ENCODE results near the gene CTNNBIP1. TPM values are rescaled to one million over a fixed set of nuclear protein-coding genes. Genes with fewer than 3 reads are reported as not detected.

Gene CTNNBIP1
- total RNA-seq, 1 experiment from 2014 or later: 37.1 TPM

GRCh38 chr1:9853249-9853595 lies 56.8 kb downstream of the CTNNBIP1 start:
- no peak for DNase-seq (ENCODE audit: low read depth)

GRCh38 chr1:9852410-9853248 lies 57.4 kb downstream of the CTNNBIP1 start:
- DNase-seq (ENCODE audit: low read depth): peak; percentile 58

GRCh38 chr1:9852004-9852403 lies 58.1 kb downstream of the CTNNBIP1 start:
- no peak for DNase-seq (ENCODE audit: low read depth)

- DNase-seq (ENCODE audit: low read depth): no peak
Observed at GRCh38 chr1:9850442-9851162, 59.5 kb downstream of the CTNNBIP1 start.

GRCh38 chr1:9849691-9850441 lies 60.2 kb downstream of the CTNNBIP1 start:
- DNase-seq (ENCODE audit: low read depth): no peak

- no peak for DNase-seq (ENCODE audit: low read depth)
Observed at GRCh38 chr1:9848022-9848421, 62.0 kb downstream of the CTNNBIP1 start.

- DNase-seq (ENCODE audit: low read depth): no peak
Observed at GRCh38 chr1:9847269-9847668, 62.8 kb downstream of the CTNNBIP1 start.

- DNase-seq (ENCODE audit: low read depth): no peak
Observed at GRCh38 chr1:9846611-9847171, 63.4 kb downstream of the CTNNBIP1 start.

GRCh38 chr1:9845914-9846313 lies 64.2 kb downstream of the CTNNBIP1 start:
- no peak for DNase-seq (ENCODE audit: low read depth)

- DNase-seq (ENCODE audit: low read depth): no peak
Observed at GRCh38 chr1:9844756-9845155, 65.3 kb downstream of the CTNNBIP1 start.

- no peak for DNase-seq (ENCODE audit: low read depth)
Observed at GRCh38 chr1:9844106-9844505, 66.0 kb downstream of the CTNNBIP1 start.

GRCh38 chr1:9843576-9843945 lies 66.5 kb downstream of the CTNNBIP1 start:
- DNase-seq (ENCODE audit: low read depth): peak; percentile 20

- no peak for DNase-seq (ENCODE audit: low read depth)
Observed at GRCh38 chr1:9842781-9843575, 67.1 kb downstream of the CTNNBIP1 start.

- no peak for DNase-seq (ENCODE audit: low read depth)
Observed at GRCh38 chr1:9842073-9842711, 67.9 kb downstream of the CTNNBIP1 start.

- DNase-seq (ENCODE audit: low read depth): no peak
Observed at GRCh38 chr1:9841460-9841859, 68.6 kb downstream of the CTNNBIP1 start.

GRCh38 chr1:9840176-9840575 lies 69.9 kb downstream of the CTNNBIP1 start:
- DNase-seq (ENCODE audit: low read depth): no peak

- DNase-seq (ENCODE audit: low read depth): no peak
Observed at GRCh38 chr1:9838946-9839345, 71.1 kb downstream of the CTNNBIP1 start.

- no peak for DNase-seq (ENCODE audit: low read depth)
Observed at GRCh38 chr1:9836632-9836960, 73.5 kb downstream of the CTNNBIP1 start.

GRCh38 chr1:9835758-9836631 lies 74.1 kb downstream of the CTNNBIP1 start:
- DNase-seq (ENCODE audit: low read depth): peak; percentile 32

- DNase-seq (ENCODE audit: low read depth): no peak
Observed at GRCh38 chr1:9835404-9835757, 74.7 kb downstream of the CTNNBIP1 start.

Measured in M059J (cell line).